HL-60 (cell line): Measurements from ENCODE around the gene GRK5.

Experiments
- DNase-seq, 2 experiments: peaks; one replicate each; pipeline ENCODE4 v3.0.0-alpha.2; 2010 to 2020; ENCODE audit warnings: low read depth in 1 of 2, low spot score in 1 of 2
- H3K27ac ChIP-seq: fragments of 250-450 bp; sonication (Bioruptor Pico); replicated peaks from 2 replicates; pipeline ENCODE4 v1.5.1; 2020; ENCODE audit warnings: mild to moderate bottlenecking, moderate library complexity
- H3K27me3 ChIP-seq: fragments of 250-450 bp; sonication (Bioruptor Pico); 2 replicates; pipeline ENCODE4 v1.5.1; 2021; ENCODE audit warnings: mild to moderate bottlenecking, moderate library complexity; ENCODE audit not compliant: insufficient read depth, poor library complexity, severe bottlenecking
- H3K4me3 ChIP-seq: replicated peaks from 2 replicates; pipeline ENCODE4 v1.5.1; 2011; ENCODE audit warnings: mild to moderate bottlenecking, control low read depth, low read length; ENCODE audit not compliant: insufficient read depth
- GABPA ChIP-seq: IDR thresholded peaks from 2 replicates; pipeline ENCODE4 v1.6.1; 2012; ENCODE audit warnings: low read depth
- POLR2AphosphoS5 ChIP-seq: IDR thresholded peaks from 2 replicates; pipeline ENCODE4 v1.6.1; 2012; ENCODE audit warnings: low read depth
- REST ChIP-seq: IDR thresholded peaks from 2 replicates; pipeline ENCODE4 v1.6.1; 2012; ENCODE audit warnings: low read depth; ENCODE audit not compliant: insufficient replicate concordance
- SPI1 ChIP-seq: IDR thresholded peaks from 2 replicates; pipeline ENCODE4 v1.6.1; 2012; ENCODE audit warnings: low read depth, mild to moderate bottlenecking, borderline replicate concordance
- TF ChIP-seq, protein P1 (sequence below): IDR thresholded peaks from one replicate; pipeline ENCODE4 v1.5.1; 2011; ENCODE audit warnings: low read length, control low read depth, inconsistent platforms; ENCODE audit not compliant: insufficient read depth

The GRK5 gene

GRCh38 chr10:119301397-119301796, 94.0 kb downstream of the GRK5 start:
- Histone ChIP-seq H3K4me3 (no peak overlapping the region), H3K27ac (no peak overlapping the region), H3K27me3 (no peaks in the 10 kb centered on the region)
- TF ChIP-seq, protein P1, sequence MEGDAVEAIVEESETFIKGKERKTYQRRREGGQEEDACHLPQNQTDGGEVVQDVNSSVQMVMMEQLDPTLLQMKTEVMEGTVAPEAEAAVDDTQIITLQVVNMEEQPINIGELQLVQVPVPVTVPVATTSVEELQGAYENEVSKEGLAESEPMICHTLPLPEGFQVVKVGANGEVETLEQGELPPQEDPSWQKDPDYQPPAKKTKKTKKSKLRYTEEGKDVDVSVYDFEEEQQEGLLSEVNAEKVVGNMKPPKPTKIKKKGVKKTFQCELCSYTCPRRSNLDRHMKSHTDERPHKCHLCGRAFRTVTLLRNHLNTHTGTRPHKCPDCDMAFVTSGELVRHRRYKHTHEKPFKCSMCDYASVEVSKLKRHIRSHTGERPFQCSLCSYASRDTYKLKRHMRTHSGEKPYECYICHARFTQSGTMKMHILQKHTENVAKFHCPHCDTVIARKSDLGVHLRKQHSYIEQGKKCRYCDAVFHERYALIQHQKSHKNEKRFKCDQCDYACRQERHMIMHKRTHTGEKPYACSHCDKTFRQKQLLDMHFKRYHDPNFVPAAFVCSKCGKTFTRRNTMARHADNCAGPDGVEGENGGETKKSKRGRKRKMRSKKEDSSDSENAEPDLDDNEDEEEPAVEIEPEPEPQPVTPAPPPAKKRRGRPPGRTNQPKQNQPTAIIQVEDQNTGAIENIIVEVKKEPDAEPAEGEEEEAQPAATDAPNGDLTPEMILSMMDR = no peak
- no peak for TF ChIP-seq SPI1
- TF ChIP-seq REST = no peak
- no peak for TF ChIP-seq POLR2AphosphoS5
- no peak for TF ChIP-seq GABPA
- no peak for DNase-seq

DNA sequence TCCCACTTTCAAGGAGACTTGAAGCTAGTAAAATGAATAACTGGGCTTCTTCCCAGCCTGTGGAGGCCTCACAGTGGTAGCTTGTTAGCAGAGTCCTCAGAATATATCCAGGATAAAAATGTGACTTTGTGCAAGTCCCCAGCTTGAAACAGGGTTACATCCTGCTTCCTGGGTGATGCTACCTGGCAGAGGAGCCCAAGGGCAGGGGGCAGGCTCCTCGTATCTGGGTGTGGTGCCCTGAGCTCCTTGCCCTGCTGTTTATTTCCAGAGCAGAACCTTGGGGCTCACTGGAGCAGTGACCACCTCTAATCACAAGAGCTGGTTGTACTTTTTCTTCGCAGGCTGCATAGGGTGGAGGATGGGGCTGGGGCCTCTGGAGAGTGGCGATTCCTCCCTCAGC, 94.8 kb downstream of the GRK5 start:
- Histone ChIP-seq H3K27ac (no peak overlapping the region), H3K27me3 (no peaks in the 10 kb centered on the region), H3K4me3 (no peak overlapping the region)
- DNase-seq = no peak
- TF ChIP-seq, protein P1 = no peak
- TF ChIP-seq GABPA (no peak), POLR2AphosphoS5 (no peak), SPI1 (no peak), REST (no peak)

- H3K27me3 ChIP-seq = no peaks in the 10 kb centered on the region
- no peak overlapping the region for H3K27ac ChIP-seq
- TF ChIP-seq REST (no peak), SPI1 (no peak), POLR2AphosphoS5 (no peak), GABPA (no peak)
- TF ChIP-seq, protein P1 = no peak
- no peak overlapping the region for H3K4me3 ChIP-seq
- no peak for DNase-seq
These were observed 95.4 kb downstream of the GRK5 start for GRCh38 chr10:119302591-119303253.
